Measurements from ENCODE around the gene RECK. TPM values are rescaled to one million over a fixed set of nuclear protein-coding genes. Genes with fewer than 3 reads are reported as not detected.

Gene RECK
- total RNA-seq, 1 donor from 2014 or later, result 11.1 TPM

DNA sequence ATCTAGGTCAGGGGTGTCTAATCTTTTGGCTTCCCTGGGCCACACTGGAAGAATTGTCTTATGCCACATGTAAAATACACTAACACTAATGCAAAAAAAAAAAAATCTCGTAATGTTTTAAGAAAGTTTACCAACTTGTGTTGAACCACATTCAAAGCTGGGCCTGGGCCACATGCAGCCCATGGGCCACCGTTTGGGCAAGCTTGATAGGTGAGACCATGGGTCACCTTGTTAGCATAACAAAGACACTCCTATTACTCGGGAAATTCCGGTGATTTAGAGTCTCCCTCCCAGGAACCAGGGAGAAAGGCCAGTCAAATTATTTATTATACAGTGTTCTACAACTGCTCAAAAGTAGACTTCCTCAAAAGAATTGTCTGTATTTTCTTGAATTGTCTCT, 12.7 kb downstream of the RECK start:
- Mint-ChIP-seq H3K9me3 (ENCODE audit: unreplicated experiment) (no peaks in the 10 kb centered on the region), H3K4me1 (ENCODE audit: low read depth, unreplicated experiment) (peaks cover 26% of the 10 kb centered on the region)

DNA sequence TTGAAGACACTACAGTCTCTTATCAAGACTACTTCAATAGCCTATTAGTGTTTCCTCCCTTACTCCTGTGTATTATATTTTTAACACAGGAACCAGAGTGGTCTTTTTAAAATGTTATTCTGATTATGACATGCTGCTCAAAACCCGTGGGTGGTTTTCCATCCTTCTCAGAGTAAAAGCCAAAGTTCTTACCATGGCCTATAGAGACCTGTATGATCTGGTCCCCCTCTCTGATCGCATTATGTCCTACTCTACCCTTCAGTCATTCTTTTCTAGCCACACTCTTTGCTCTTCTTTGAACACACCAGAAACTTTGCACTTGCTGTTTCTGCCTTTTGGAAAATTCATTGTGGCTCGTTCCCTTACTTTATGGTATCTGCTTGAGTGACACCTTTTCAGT, 13.8 kb downstream of the RECK start:
- no peak overlapping the region for H3K4me3 Mint-ChIP-seq (ENCODE audit: unreplicated experiment)

More for the DNA sequence above, 12.7 kb downstream of the RECK start:
- Mint-ChIP-seq H3K36me3 (ENCODE audit: unreplicated experiment) (no peaks in the 10 kb centered on the region), H3K4me3 (ENCODE audit: unreplicated experiment) (no peak overlapping the region), H3K27ac (ENCODE audit: unreplicated experiment) (no peak overlapping the region), H3K27me3 (ENCODE audit: unreplicated experiment) (no peaks in the 10 kb centered on the region)
- TF ChIP-seq, protein P1, sequence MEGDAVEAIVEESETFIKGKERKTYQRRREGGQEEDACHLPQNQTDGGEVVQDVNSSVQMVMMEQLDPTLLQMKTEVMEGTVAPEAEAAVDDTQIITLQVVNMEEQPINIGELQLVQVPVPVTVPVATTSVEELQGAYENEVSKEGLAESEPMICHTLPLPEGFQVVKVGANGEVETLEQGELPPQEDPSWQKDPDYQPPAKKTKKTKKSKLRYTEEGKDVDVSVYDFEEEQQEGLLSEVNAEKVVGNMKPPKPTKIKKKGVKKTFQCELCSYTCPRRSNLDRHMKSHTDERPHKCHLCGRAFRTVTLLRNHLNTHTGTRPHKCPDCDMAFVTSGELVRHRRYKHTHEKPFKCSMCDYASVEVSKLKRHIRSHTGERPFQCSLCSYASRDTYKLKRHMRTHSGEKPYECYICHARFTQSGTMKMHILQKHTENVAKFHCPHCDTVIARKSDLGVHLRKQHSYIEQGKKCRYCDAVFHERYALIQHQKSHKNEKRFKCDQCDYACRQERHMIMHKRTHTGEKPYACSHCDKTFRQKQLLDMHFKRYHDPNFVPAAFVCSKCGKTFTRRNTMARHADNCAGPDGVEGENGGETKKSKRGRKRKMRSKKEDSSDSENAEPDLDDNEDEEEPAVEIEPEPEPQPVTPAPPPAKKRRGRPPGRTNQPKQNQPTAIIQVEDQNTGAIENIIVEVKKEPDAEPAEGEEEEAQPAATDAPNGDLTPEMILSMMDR (IDR thresholded peaks at IDR 0.05; ENCODE audit: partially characterized antibody, unreplicated experiment), result no peak
- DNase-seq, result no peak

DNA sequence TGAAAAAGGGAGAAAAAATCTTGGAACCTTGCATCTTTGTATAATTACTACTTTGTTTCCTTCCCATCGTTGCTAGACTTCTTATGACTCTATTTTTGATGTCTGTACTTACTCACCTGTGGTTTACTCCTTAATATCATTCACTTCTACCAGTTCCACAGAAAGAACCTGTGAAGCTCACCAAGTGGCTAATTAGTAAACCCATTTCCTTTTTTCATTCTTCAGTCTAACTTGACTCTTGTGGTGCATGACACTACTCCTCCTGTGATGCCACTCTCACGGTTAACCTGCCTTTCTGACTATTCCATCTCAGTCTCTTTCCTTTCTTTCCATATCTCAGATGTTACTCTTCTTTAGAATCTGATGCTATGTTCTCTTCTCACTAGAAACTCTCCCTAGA, 14.6 kb downstream of the RECK start:
- Mint-ChIP-seq H3K4me3 (ENCODE audit: unreplicated experiment) (no peak overlapping the region), H3K9me3 (ENCODE audit: unreplicated experiment) (no peaks in the 10 kb centered on the region), H3K4me1 (ENCODE audit: low read depth, unreplicated experiment) (peaks cover 17% of the 10 kb centered on the region), H3K27me3 (ENCODE audit: unreplicated experiment) (no peaks in the 10 kb centered on the region), H3K36me3 (ENCODE audit: unreplicated experiment) (no peaks in the 10 kb centered on the region), H3K27ac (ENCODE audit: unreplicated experiment) (no peak overlapping the region)
- DNase-seq, result no peak
- TF ChIP-seq, protein P1 (IDR thresholded peaks at IDR 0.05; ENCODE audit: partially characterized antibody, unreplicated experiment), result no peak

More for the DNA sequence above, 13.8 kb downstream of the RECK start:
- no peak for DNase-seq
- Mint-ChIP-seq H3K9me3 (ENCODE audit: unreplicated experiment) (no peaks in the 10 kb centered on the region), H3K36me3 (ENCODE audit: unreplicated experiment) (no peaks in the 10 kb centered on the region), H3K4me1 (ENCODE audit: low read depth, unreplicated experiment) (peaks cover 22% of the 10 kb centered on the region), H3K27ac (ENCODE audit: unreplicated experiment) (no peak overlapping the region), H3K27me3 (ENCODE audit: unreplicated experiment) (no peaks in the 10 kb centered on the region)
- TF ChIP-seq, protein P1 (IDR thresholded peaks at IDR 0.05; ENCODE audit: partially characterized antibody, unreplicated experiment), result no peak

DNA sequence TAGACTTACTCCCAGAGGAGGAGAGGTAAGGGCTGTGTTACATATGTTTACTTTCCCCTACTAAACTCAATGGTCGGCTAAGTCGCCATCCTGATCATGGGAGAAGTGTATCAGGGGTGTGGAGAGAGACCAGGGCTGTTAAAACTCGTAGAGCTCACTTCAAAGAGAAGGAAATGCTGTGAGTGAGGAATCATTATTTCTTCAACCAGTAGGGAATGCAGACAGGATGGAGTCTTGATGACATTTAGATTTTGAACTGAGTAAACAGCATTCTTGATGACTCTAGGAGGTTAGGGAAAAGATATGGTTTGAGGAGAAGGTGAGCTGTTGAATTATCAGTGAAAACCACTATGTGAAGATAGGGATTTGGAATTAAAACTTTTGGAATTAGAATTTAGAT, 17.3 kb downstream of the RECK start:
- TF ChIP-seq, protein P1 (IDR thresholded peaks at IDR 0.05; ENCODE audit: partially characterized antibody, unreplicated experiment), result no peak
- H3K9me3 Mint-ChIP-seq (ENCODE audit: unreplicated experiment), result no peaks in the 10 kb centered on the region
- peak overlapping the region; percentile 16 for H3K4me3 Mint-ChIP-seq (ENCODE audit: unreplicated experiment)
- peaks cover 8% of the 10 kb centered on the region for H3K4me1 Mint-ChIP-seq (ENCODE audit: low read depth, unreplicated experiment)
- H3K27ac Mint-ChIP-seq (ENCODE audit: unreplicated experiment), result peak overlapping the region; percentile 67
- no peak for DNase-seq
- no peaks in the 10 kb centered on the region for H3K27me3 Mint-ChIP-seq (ENCODE audit: unreplicated experiment)
- H3K36me3 Mint-ChIP-seq (ENCODE audit: unreplicated experiment), result no peaks in the 10 kb centered on the region

DNA sequence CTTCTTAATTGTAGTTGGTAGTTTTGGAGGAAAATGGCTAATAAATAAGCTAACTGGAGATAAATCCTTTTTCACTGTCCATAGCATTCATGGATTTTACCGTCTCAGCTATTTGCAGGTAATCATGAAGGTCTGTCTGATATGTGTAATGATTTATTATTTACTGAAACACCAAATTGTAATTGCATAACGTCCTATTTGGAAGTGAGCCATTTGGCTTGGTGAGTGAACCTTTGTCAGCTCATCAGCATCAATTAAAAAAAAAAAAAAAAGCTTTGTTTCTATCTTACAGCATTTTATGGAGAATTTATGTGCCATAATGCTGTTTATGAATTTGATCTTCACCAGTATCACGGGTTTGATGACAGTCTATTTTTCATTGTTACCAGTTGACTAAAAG, 20.2 kb downstream of the RECK start:
- Mint-ChIP-seq H3K4me3 (ENCODE audit: unreplicated experiment) (no peak overlapping the region), H3K4me1 (ENCODE audit: low read depth, unreplicated experiment) (peaks cover 8% of the 10 kb centered on the region), H3K9me3 (ENCODE audit: unreplicated experiment) (no peaks in the 10 kb centered on the region), H3K36me3 (ENCODE audit: unreplicated experiment) (no peaks in the 10 kb centered on the region), H3K27ac (ENCODE audit: unreplicated experiment) (no peak overlapping the region), H3K27me3 (ENCODE audit: unreplicated experiment) (no peaks in the 10 kb centered on the region)
- no peak for DNase-seq
- TF ChIP-seq, protein P1 (IDR thresholded peaks at IDR 0.05; ENCODE audit: partially characterized antibody, unreplicated experiment), result no peak
